Astrocyte (in vitro differentiated cells and primary cell): ENCODE results near the gene APOBEC3F.

Experiments used
- EZH2 ChIP-seq: IDR thresholded peaks from 2 replicates; pipeline ENCODE4 v1.6.1; 2012; ENCODE audit warnings: mild to moderate bottlenecking, low read length, inconsistent platforms; ENCODE audit not compliant: insufficient read depth
- TF ChIP-seq, protein P1 (sequence below): IDR thresholded peaks from 2 replicates; pipeline ENCODE4 v1.5.1; 2011; ENCODE audit warnings: low read depth, mild to moderate bottlenecking, inconsistent platforms, low read length, moderate library complexity; ENCODE audit not compliant: insufficient read depth

GRCh38 chr22:39026509-39027150 lies 14.0 kb upstream of the APOBEC3F start:
- TF ChIP-seq, protein P1, sequence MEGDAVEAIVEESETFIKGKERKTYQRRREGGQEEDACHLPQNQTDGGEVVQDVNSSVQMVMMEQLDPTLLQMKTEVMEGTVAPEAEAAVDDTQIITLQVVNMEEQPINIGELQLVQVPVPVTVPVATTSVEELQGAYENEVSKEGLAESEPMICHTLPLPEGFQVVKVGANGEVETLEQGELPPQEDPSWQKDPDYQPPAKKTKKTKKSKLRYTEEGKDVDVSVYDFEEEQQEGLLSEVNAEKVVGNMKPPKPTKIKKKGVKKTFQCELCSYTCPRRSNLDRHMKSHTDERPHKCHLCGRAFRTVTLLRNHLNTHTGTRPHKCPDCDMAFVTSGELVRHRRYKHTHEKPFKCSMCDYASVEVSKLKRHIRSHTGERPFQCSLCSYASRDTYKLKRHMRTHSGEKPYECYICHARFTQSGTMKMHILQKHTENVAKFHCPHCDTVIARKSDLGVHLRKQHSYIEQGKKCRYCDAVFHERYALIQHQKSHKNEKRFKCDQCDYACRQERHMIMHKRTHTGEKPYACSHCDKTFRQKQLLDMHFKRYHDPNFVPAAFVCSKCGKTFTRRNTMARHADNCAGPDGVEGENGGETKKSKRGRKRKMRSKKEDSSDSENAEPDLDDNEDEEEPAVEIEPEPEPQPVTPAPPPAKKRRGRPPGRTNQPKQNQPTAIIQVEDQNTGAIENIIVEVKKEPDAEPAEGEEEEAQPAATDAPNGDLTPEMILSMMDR = no peak
- TF ChIP-seq EZH2 = no peak
